OCI-LY1 (cell line): ENCODE results near the gene STMND1.
"Not testable (repeated sequence)": the region's sequence is repeated elsewhere in the genome, so short reads cannot be mapped to it uniquely, and the experiment has no call there.

Experiments
- CTCF ChIP-seq: fragments of 200-600 bp; sonication (generic), shearing (Covaris generic); IDR thresholded peaks from 2 replicates; pipeline ENCODE4 v1.5.1; 2017; ENCODE audit warnings: mild to moderate bottlenecking, antibody characterized with exemption, low read length, moderate library complexity, mixed read lengths
- EZH2 ChIP-seq: fragments of 200-600 bp; sonication (generic), shearing (Covaris generic); IDR thresholded peaks from 2 replicates; pipeline ENCODE4 v1.8.0; 2017; ENCODE audit warnings: borderline replicate concordance, mixed run types, mild to moderate bottlenecking, antibody characterized with exemption, low read length, moderate library complexity, mixed read lengths

DNA sequence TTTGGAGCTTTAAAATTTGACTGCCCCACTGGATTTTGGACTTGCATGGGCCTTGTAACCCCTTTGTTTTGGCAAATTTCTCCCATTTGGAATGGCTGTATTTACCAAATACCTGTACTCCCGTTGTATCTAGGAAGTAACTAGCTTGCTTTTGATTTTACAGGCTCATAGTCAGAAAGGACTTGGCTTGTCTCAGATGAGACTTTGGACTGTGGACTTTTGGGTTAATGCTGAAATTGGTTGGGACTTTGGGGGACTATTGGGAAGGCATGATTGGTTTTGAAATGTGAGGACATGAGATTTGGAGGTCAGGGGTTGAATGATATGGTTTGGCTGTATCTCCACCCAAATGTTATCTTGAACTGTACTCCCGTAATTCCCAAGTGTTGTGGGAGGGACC, 31.4 kb upstream of the STMND1 start:
- not testable (repeated sequence) for TF ChIP-seq EZH2, CTCF
